ENCODE measurements around the gene KCNA2.

KCNA2 gene

GRCh38 chr1:110596312-110596711, 9.8 kb downstream of the KCNA2 start (continued):
- TF ChIP-seq ZNF433 (tag by site-specific recombination; IDR thresholded peaks at IDR 0.05; ENCODE audit: low read depth) (no peak), ZNF530 (tag by site-specific recombination; IDR thresholded peaks at IDR 0.05; ENCODE audit: low read depth) (no peak), KLF16 (tag by site-specific recombination; IDR thresholded peaks at IDR 0.05) (no peak), MEIS1 (CRISPR knock-in tag; IDR thresholded peaks at IDR 0.05; ENCODE audit: borderline replicate concordance) (no peak), ZNF830 (tag by site-specific recombination; IDR thresholded peaks at IDR 0.05; ENCODE audit: low read depth) (no peak), ZNF623 (tag by site-specific recombination; IDR thresholded peaks at IDR 0.05) (no peak), GFI1B (tag by site-specific recombination; IDR thresholded peaks at IDR 0.05) (no peak), ZNF324 (tag by site-specific recombination; IDR thresholded peaks at IDR 0.05) (no peak), SP3 (tag by site-specific recombination; IDR thresholded peaks at IDR 0.05) (no peak), SCRT1 (tag by site-specific recombination; IDR thresholded peaks at IDR 0.05; ENCODE audit: borderline replicate concordance) (no peak)

GRCh38 chr1:110595353-110595710, 10.8 kb downstream of the KCNA2 start:
- ChIA-PET POLR2A (no interaction called here), CTCF (interaction anchor here (0.8 to 1.2 kb wide), 3 partner anchors 10 to 71 kb away, joined by 3 to 6 read pairs (median 5); partner anchors contain the start of gene KCNA2)
- Histone ChIP-seq H3K27ac (ENCODE audit: extremely low read depth, low read depth, low read length) (no peak overlapping the region), H3K9me3 (ENCODE audit: control insufficient read depth, insufficient read depth, low read depth, low read length) (no peaks in the 10 kb centered on the region), H3K4me3 (ENCODE audit: low read depth, low read length) (no peak overlapping the region), H3K36me3 (ENCODE audit: control insufficient read depth in 2 of 2, insufficient read depth in 1 of 2, low read length in 2 of 2) (no peaks in the 10 kb centered on the region), H3K4me1 (ENCODE audit: control insufficient read depth, insufficient read depth, low read length) (no peaks in the 10 kb centered on the region)
- TF ChIP-seq ZXDB (tag by site-specific recombination; IDR thresholded peaks at IDR 0.05) (no peak), HOXD13 (CRISPR knock-in tag; IDR thresholded peaks at IDR 0.05; ENCODE audit: borderline replicate concordance) (no peak), ZNF10 (tag by site-specific recombination; IDR thresholded peaks at IDR 0.05) (no peak), KLF8 (tag by site-specific recombination; IDR thresholded peaks at IDR 0.05) (no peak)

GRCh38 chr1:110594456-110595352, 11.5 kb downstream of the KCNA2 start:
- Histone ChIP-seq H3K36me3 (ENCODE audit: control insufficient read depth in 2 of 2, insufficient read depth in 1 of 2, low read length in 2 of 2) (no peaks in the 10 kb centered on the region), H3K4me3 (ENCODE audit: low read depth, low read length) (no peak overlapping the region), H3K4me1 (ENCODE audit: control insufficient read depth, insufficient read depth, low read length) (no peaks in the 10 kb centered on the region), H3K9me3 (ENCODE audit: control insufficient read depth, insufficient read depth, low read depth, low read length) (no peaks in the 10 kb centered on the region), H3K27ac (ENCODE audit: extremely low read depth, low read depth, low read length) (no peak overlapping the region)
- ChIA-PET CTCF (interaction anchor here (0.6 to 1.4 kb wide), 7 partner anchors 11 to 186 kb away, joined by 3 to 6 read pairs (median 4); partner anchors contain the start of gene KCNA2), POLR2A (interaction anchor here (0.7 kb wide), 1 partner anchor 8 kb away, joined by 3 read pairs; no protein-coding TSS in a partner anchor)
- no peak for TF ChIP-seq ZBTB44 (tag by site-specific recombination; IDR thresholded peaks at IDR 0.05)
- TF ChIP-seq ZFP37 (tag by site-specific recombination; IDR thresholded peaks at IDR 0.05) = no peak
- no peak for TF ChIP-seq GLI2 (tag by site-specific recombination; IDR thresholded peaks at IDR 0.05; ENCODE audit: borderline replicate concordance, low read depth)
- no peak for TF ChIP-seq ZNF426 (tag by site-specific recombination; IDR thresholded peaks at IDR 0.05)
- no peak for TF ChIP-seq ZNF473 (tag by site-specific recombination; IDR thresholded peaks at IDR 0.05)

GRCh38 chr1:110593902-110594301, 12.3 kb downstream of the KCNA2 start:
- H3K4me1 ChIP-seq (ENCODE audit: control insufficient read depth, insufficient read depth, low read length) = no peaks in the 10 kb centered on the region
- no peak for TF ChIP-seq ZNF138 (tag by site-specific recombination; IDR thresholded peaks at IDR 0.05; ENCODE audit: borderline replicate concordance)
- TF ChIP-seq ZNF560 (tag by site-specific recombination; IDR thresholded peaks at IDR 0.05; ENCODE audit: borderline replicate concordance) = no peak
- TF ChIP-seq ZNF776 (tag by site-specific recombination; IDR thresholded peaks at IDR 0.05; ENCODE audit: borderline replicate concordance) = no peak
- TF ChIP-seq ZBTB6 (tag by site-specific recombination; IDR thresholded peaks at IDR 0.05) = no peak
- TF ChIP-seq ZNF837 (tag by site-specific recombination; IDR thresholded peaks at IDR 0.05) = no peak
- no peak for TF ChIP-seq ZNF335 (tag by site-specific recombination; conservative IDR thresholded peaks at IDR 0.05)
- no peak for TF ChIP-seq ZNF707 (tag by site-specific recombination; IDR thresholded peaks at IDR 0.05)
- TF ChIP-seq ZNF580 (tag by site-specific recombination; IDR thresholded peaks at IDR 0.05) = no peak

More at GRCh38 chr1:110593902-110594301, 12.3 kb downstream of the KCNA2 start:
- H3K36me3 ChIP-seq (ENCODE audit: control insufficient read depth in 2 of 2, insufficient read depth in 1 of 2, low read length in 2 of 2) = no peaks in the 10 kb centered on the region
- H3K4me3 ChIP-seq (ENCODE audit: low read depth, low read length) = no peak overlapping the region
- no peaks in the 10 kb centered on the region for H3K9me3 ChIP-seq (ENCODE audit: control insufficient read depth, insufficient read depth, low read depth, low read length)
- H3K27ac ChIP-seq (ENCODE audit: extremely low read depth, low read depth, low read length) = no peak overlapping the region
- CTCF ChIA-PET = interaction anchor here (0.9 to 1.4 kb wide), 4 partner anchors 38 to 386 kb away, joined by 3 to 4 read pairs (median 4); no protein-coding TSS in a partner anchor
- POLR2A ChIA-PET = no interaction called here
